Renal cortical epithelial cell (primary cell): ENCODE data around the gene LAMA4. TPM values are rescaled to one million over a fixed set of nuclear protein-coding genes. Genes with fewer than 3 reads are reported as not detected.

Experiments used
- DNase-seq: peaks from one replicate; pipeline ENCODE4 v3.0.0-alpha.2; 2011; ENCODE audit warnings: low read depth
- total RNA-seq: library from RNA; depleted of rRNA; stranded (reverse); fragments of >200 nt; gene quantifications from 2 replicates; pipeline ENCODE4 v1.2.3, GENCODE V29; 2014

LAMA4 gene
- total RNA-seq, 1 donor from 2014 or later = 54.0 TPM

DNA sequence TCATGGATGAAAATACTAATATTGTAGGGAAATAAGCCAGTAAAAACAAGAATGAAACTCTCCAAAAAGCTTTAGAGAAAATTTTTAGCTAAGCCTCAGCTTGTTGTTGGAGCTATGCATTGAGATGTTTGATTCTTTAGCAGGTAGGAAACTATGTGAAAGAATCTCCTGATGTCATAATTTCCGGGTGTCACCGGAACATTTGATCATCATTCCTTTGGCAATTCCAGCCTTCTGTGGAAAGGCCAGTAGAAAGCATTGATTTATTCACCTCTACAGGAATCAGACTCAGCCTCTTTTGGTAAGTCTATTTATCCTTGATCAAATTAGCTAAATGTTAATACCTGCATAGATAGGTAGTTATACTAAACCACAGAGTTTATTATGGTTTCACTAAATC, 157.5 kb downstream of the LAMA4 start:
- DNase-seq = no peak

DNA sequence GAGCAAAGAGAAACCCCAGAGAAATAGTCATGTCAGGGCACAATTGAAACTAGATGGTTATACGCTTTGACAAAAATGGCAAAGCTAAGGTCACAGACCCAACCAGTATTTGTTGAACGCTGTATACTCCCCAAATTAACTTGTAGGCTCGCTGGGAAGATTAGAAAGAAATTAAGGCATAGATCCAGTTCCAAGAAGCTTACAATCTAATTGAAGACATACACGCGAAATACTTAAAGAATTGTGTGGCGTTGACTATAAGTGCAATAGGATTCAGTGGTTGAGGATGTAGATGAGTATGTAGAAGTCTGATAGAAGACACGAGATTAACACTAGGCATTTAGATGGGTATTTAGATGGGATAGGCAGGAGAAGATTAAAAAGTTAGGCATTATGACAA, 166.5 kb downstream of the LAMA4 start:
- no peak for DNase-seq

GRCh38 chr6:112087136-112087911, 167.0 kb downstream of the LAMA4 start, which contains the start of the genes FAM229B and TUBE1:
FAM229B (plus strand) TSS chr6:112087591; CDS start chr6:112099284, 11,693 bp downstream.
TUBE1 (minus strand) TSS chr6:112087482; CDS start chr6:112087434, 48 bp downstream.
- DNase-seq = peak; percentile 97

- peak; percentile 69 for DNase-seq
These were observed 167.6 kb downstream of the LAMA4 start for GRCh38 chr6:112086744-112087135.

- DNase-seq = no peak
These were observed 168.9 kb downstream of the LAMA4 start for GRCh38 chr6:112085286-112086065.

- DNase-seq = no peak
These were observed 172.8 kb downstream of the LAMA4 start for GRCh38 chr6:112081569-112081968.

- DNase-seq = no peak
These were observed 187.8 kb downstream of the LAMA4 start for GRCh38 chr6:112066606-112067005.

DNA sequence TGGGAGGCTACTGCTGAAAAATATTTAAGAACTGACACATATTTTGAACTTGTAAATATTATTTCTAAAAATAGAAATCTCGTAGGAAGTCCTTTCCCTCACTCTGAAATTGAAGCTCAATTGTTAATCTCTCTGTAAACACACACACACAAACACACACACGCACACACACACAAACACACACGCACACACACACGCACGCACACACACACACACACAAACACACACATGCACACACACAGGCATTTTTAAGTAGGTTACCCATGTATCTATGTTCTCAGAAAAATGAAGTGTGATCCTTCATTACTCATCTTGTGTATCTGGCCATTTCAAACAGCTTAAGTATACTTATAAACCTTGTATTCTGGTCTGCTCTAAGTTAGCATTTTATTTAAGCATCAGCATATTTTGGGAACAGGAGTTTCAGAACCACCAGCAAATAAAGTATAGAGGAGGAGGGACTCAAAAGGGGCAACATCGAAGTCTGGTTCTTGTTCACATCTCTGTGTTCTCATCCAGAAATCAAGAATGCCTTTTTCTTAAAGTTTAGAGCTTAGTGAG, 188.9 kb downstream of the LAMA4 start:
- DNase-seq = no peak

GRCh38 chr6:112062966-112063365, 191.4 kb downstream of the LAMA4 start:
- DNase-seq = no peak

GRCh38 chr6:112061605-112062004, 192.8 kb downstream of the LAMA4 start:
- DNase-seq = peak; percentile 68

Other genes starting within 250 kb of the LAMA4 start
- 2.1 and 5.4 TPM in 2 replicates for gene CCN6, start 200.5 kb downstream of the LAMA4 start, total RNA-seq
- gene TUBE1, start 167.1 kb downstream of the LAMA4 start, total RNA-seq = 13.5 and 25.4 TPM in 2 replicates
- 15.5 and 24.1 TPM in 2 replicates for gene FAM229B, start 167.0 kb downstream of the LAMA4 start, total RNA-seq
- 0.05 TPM in 1 of 2 replicates, not detected in the other for gene RFPL4B, start 92.8 kb upstream of the LAMA4 start, total RNA-seq